IPS-NIHi11 (cell line): ENCODE measurements around the gene DGAT2.

Experiments used
- DNase-seq: peaks from one replicate; pipeline ENCODE4 v3.0.0; 2012; ENCODE audit warnings: mixed read lengths, low spot score

DGAT2 gene

DNA sequence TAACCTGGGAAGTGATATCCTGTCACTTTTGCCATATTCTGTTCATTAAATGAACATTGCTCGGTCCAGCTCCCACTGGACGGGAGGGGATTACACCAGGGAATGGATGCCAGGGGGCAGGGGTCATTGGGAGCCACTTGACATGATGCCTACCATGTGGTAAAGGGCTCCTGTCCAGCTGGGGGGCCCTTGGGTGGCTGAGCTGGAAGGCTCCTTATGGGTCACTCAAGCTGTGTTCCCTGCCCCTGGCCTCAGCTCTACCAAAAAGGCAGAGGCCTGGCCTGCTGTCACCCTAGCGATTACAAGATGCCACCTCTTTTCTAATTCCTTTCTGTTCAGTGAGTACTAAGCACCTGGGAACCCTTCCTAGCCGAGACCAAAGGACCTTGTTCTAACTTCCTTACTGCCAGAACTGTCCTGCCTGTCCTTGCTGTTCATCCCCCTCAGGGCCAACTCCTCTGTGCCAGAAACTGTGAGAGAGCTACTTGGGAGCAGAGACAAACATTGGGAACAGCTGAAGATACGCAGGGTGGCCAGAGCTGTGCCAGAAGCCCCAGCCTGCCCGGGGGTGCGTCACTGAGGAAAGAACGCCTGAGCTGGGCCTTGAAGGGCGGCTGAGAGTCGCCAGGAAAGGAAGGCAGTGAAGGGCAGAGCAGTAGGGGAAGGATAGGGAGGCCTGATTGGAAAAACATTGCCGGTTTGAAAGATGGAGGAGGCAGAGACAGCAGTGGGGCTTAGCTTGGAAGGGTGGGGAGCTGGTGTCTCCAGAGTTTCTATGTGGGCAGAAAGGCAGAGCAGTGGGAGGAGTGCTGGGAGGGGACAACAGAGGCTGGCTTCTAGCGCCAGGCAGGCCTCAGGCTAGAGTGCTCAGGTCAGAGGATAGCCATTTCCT lies 33.7 kb downstream of the DGAT2 start:
- no peak for DNase-seq

DNA sequence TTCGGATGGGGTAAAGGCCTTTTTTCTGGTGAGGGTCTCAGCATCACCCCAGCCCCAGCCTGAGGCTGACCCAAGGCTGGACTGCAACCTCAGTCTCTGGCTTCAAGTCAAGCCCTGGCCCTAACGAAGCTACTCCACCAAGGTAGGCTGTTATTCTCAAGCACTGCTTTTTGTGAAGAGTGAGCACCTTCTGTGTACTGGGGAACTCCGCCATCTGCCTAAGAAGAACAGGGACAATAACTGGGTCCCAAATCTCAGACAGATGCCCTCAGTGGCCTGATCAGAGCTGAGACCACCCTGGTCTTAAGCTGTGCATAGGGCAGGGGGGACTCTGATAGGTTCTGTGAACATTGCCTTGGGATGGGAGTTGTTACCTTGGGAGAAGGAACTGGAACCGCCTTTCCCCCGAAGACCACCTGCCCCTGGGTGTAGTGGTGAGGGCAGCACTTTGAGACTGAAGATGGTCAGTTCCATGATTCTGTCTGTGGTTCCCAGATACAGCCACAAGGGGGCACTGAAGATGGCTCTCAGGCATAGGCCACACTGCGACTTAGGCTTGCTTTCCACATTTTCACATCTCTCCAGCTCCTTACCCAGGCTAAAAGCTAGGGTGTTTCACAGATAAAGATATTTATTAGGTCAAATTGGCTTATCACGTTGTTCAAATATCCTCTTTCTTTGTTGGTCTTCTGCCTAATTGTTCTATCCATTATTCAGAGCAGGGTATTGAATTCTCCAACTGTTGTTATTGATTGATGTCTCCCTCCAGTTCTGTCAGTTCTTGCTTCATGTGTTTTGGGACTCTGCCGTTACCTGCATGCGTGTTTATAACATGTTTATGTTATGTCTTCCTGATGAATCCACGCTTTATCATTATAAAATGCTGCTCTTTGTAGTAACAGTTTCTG lies 34.6 kb downstream of the DGAT2 start:
- DNase-seq: peak; percentile 87

DNA sequence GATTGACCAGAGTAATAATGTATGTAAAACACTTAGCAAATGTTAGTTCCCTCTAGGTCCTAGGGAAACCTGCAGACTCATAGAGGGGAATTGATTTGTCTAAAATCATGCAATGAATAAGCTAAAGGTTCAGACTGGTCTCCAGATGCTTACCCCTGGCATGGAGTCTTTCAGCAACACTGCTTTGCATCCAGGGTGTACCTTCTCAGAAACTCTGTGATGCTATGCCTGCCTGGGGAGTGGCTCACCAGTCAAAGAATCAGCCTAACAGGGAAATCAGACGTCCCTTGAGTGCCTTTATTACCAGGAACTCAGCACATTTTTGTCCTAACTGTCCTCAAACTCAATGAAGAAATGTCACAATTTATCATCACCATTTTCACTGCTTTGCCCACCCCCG lies 40.5 kb downstream of the DGAT2 start:
- no peak for DNase-seq

DNA sequence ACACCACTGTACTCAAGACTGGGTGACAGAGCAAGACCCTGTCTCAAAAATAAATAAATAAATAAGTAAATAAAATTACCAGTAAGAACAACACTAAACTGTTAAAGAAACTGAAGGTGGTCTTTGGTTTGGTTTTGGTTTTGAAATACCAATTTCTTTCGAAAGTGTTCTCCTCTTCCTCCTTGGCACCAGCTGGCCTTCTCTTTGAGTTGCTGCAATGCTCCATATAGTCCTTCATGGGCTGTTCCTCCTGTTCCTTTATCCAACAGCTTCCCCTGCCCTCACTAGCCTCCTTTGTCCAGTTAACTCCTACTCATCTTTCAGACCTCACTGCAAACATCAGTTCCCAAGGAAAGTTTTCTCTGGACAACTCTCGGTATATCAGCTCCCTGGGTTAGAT lies 41.4 kb downstream of the DGAT2 start:
- DNase-seq: no peak

DNA sequence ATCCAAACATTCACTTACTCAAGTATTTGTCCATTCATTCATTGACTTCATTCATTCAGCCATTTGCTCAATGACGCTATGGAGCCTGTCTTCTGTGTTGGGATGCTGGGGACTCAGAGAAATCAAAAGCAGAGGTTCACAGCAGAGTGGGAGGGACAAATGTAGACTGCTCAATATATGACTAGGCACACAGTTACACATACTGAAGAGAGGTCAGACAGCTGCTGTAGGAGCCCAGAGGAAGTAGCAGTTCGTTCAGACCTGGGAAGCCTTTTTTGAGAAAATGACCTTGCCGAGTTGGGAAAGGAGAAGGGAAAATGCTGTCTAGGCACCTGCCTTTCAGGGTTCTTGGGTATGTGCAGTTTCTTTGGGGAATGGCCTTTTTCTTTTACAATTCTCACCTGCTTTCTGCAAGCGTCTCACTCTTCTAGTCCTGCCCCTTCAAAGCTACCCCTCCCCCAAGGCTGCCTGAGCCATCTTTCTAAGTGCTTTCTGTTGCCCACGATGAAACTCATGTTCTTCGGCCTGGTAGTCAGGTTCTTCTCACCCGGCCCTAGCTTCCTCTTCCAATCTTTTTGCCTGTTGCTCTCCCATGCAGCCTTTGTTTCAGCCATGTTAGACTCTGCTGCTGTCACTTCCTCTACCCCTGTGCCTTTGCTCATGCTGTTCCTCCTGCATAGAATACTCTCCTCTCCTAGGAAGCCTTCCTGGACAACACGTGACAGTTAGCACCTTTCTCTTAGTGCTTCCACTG lies 42.2 kb downstream of the DGAT2 start:
- DNase-seq: no peak

DNA sequence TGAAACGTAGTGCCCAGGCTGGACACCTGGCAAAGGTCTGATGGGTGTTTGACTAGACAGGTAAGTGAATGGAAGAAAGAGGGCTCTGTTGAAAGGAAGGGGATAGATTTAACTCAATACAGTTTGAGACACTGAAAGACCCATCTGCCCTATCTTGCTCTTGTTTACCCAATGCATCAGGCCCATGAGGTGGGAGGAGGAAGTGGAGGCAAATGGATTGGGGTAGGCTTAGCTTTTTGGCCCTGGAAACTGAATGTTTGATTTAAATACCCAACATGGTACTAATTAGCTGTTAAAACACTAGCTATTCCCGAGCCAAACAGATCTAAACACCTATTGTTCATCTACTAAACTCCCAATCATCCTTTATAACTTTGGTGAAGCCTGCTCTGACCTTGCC lies 42.9 kb downstream of the DGAT2 start:
- no peak for DNase-seq

DNA sequence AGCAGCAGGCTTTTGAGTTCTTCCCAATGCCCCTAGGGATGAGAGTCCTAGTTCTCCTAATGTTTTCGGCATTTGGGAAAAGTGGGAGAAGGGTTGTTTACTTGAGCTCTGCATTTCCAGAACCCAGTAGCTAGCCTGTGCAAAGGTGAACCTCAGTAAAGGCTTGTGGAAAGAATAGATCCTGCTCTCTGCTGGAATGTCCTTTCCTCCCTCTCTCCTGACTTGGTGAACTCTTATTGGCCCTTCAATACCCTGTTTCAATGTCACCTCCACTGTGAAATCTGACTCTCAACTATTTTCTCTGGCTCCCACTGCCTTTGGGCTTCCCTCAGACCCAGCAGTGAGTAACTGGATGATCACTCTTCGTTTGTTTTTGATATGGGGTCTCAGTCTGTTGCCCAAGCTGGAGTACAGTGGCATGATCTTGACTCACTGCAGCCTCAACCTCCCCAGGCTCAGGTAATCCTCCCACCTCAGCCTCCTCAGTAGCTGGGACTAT lies 44.0 kb downstream of the DGAT2 start:
- no peak for DNase-seq

DNA sequence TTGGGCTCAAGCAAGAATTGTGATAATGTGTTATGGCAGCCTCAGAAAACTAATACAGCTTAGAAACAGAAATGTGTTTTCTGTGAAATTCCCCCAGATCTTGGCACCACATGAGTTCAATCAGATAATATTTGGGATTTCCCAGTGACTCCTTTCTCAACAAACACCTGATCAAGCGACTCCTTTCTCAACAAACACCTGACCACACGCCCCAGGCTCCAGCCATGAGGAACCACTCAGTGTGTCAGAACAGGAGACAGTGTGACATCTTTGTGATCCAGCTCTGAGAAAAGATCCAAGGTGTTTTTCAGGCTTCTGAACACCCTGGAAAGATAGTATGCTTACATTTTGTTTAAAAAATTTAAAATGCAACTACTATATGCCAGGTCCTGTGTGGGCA lies 44.5 kb downstream of the DGAT2 start:
- no peak for DNase-seq

DNA sequence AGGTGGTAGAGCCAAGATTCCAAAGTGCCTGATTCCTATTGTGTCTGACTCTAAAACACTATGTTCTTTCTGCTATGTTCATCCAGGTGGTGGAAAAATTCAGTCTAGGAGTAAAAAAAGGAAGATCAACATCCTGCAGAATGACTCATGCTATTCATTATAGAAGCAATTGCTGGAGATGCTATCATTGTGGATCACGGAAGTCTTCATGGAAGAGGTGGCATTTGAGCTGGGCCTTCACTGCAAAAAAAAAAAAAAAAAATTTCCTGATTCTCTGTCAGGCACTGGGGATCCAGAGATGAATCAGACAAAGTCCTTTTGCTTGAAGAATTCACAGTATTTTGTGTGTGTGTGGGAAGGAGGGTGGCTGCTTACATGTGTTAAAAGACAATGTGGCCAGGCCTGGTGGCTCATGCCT lies 45.1 kb downstream of the DGAT2 start:
- no peak for DNase-seq

DNA sequence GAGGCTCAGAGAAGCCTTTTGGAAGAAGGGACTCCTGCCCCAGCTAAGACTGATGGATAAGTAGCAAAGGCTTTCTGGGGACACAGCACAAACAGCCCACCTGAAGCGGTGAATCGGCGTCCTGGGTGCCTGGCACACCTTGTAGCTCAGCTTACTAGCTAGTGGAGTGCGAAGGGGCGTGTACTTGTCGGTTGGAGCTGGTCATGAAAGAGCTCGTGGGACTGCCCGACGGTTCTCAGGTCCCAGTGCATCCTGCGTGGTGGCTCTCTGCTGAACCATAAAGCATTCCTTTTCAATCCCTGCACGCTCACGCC lies 45.7 kb downstream of the DGAT2 start:
- DNase-seq: peak; percentile 56

DNA sequence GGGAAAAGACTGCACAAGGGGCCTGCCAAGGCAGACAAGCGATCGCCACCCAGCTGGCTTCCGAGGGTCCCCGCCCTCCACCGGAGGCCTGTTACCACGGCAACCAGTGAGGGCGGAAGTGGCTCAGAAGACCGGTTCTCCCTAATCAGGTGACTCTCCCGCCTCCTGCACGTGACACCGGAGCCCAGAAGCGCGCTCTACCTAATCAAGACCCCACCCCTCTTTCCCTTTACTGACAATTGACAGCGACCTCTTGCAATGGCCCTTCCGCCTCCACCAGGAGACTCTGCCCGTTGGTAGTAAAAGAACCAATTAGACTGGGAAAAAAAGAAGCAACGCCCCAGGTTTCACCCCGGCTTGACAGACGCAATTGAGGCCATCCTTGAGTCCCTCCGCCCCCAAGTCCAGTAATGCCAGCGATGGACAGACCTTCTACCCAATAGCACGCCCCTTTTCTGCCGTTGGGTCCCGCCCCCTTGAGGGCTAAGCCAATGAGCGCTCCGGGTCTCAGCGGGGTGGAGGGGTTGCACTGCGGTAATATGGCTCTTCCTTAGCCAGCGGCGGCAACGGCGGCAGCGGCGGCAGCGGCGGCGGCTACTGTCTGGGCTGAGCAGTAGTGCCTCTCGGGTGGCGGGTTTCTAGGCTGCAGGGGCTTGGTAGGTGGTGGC lies 46.2 kb downstream of the DGAT2 start, which contains the start of gene UVRAG:
Gene UVRAG (plus strand): TSS at position 534 of the 668 bp plus-strand sequence. CDS start 198 bp downstream, outside the sequence.
- DNase-seq: peak; percentile 97

DNA sequence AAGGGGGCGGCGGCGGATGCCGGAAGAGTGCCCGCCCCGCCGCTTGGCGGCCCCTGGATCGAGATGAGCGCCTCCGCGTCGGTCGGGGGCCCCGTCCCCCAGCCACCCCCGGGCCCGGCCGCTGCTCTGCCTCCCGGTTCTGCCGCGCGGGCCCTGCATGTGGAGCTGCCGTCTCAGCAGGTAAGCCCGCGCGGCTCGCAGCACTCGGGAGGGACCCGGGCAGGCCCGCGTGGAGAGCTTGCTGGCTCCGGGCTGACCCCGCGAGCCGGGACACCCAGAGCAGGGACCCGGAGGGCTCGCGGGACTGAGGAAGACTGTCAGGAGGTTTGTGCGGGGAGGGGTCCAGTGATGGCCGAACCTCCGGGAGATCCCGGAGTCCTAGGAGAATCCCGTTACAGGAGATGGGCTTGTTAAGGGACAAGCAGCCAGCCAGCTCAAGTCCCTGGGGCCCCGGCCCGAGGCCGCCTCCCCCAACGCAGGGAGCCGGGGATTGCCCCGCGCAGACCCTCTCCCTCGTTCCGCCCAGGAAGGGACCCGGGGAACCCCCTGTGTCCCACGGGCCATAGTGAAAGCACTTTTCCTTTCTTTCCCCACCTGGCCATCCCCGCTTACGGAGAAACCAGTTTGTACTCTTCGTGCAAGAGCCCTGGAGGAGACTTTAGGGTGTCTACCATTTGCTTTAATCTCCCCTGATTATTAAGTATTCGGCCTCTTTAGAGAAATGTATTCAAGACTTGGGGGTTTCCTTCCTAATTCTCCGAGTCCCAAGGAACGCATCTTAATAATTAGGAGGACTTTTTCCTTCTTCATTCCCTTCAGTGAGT lies 47.0 kb downstream of the DGAT2 start:
- peak; percentile 70 for DNase-seq

DNA sequence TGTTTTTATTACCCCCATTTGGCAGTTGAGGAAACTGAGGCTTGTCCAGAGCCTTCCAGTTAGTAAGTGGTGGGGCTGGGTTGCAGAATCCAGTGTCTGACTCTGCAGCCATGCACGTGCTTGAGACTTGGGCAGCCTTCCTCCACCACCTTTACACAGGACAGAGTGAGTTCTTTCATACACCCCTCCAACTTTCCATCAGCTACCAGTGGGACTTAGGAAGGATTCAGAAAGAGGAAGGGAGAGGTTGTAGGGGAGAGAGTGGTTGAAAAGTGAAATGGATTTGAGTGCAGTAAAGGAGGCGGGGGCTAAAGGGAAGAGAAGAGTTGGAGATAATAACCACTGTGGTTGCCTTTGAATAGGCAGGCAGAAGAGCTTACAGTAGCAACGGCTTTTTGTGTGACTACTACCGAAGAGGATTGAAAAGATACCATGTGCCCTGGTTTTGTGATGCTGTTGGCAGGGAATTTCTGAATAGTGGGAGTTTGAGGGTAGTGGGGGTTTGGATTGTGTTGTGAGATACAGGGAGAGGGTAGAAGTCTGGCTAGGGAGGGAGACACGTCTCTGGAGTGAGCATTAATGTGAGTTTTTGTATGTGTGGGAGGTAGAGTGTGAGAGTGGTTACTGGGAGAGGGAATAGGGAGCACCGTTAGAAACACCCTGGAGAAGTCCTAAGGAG lies 48.1 kb downstream of the DGAT2 start:
- DNase-seq: no peak

DNA sequence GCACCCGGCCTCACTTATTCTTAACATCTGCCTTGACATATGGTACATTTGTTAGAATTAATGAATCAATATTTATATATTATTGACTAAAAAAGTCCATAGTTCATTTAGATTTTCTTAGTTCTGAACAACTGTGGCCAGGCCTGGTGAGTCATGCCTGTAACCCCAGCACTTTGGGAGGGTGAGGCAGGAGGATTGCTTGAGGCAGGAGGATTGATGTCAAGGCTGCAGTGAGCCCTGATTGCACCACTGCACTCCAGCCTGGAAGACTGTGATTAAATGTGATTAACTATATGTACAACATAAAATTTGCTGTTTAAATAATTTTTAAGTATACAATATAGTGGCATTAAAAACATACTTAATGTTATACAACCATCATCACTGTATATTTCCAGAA lies 52.1 kb downstream of the DGAT2 start:
- DNase-seq: no peak

DNA sequence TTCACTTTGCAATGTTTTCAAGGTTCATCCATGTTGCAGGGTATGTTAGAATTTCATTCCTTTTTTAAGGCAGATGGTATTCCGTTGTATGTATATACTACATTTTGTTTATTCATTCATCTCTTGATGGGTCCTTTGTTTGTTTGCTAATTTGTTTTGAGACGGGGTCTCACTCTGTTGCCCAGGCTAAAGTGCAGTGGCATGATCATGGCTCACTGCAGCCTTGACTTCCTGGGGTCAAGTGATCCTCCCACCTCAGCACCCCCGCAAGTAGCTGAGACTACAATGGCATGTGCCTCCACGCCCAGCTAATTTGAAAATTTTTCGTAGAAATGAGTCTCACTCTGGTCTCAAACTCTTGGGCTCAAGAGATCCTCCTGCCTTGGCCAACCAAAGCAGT lies 52.6 kb downstream of the DGAT2 start:
- no peak for DNase-seq

DNA sequence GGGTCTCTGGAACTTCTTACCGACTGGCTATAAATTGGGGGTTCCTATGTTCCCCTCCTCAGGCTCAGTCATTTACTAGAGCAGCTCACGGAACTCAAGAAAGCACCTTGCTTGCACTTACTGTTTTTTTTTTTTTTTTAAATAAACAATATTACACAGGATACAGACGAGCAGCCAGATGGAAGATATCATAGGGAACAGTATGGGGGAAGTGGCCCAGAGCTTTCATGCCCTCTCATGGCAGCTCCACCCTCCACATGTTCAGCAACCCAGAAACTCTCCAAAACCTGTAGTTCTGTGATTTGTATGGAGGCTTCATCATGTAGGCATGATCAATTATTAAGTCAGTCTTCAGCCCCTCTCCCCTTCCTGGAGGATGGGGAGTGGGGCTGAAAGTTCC lies 54.0 kb downstream of the DGAT2 start:
- DNase-seq: no peak

DNA sequence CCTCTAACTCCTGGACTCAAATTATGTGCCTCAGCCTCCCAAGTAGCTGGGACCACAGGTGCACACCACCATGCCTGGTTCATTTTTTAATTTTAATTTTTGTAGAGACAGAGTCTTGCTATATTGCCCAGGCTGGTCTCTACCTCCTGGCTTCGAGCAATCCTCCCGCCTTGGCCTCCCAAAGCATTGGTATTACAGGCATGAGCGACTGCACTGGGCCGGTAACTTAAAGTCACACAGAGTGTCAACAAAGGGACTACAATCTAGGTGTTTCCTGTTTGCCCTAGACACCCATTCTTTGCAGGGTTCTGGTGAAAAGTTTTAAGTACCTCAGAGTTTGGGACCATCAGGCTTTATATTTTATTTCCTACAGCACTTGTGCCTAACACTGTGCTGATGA lies 54.8 kb downstream of the DGAT2 start:
- DNase-seq: no peak

DNA sequence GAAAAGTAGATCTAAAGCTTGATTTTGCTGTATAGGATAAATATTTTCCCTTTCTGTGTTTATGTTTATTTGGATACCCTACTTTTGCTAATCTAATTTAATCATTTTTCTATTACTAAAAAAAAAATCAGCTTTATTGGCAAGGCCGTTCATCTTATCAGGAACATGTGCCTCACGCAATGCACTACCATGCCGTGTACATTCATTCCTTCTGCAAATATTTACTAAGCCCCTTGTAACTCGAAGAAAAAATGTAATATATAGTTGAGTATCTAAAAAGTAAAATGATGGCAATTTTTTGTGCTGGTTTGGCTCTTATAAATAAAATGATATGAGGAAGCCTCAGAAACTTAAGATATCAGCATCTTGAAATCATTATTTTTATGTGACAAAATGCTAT lies 55.4 kb downstream of the DGAT2 start:
- no peak for DNase-seq

DNA sequence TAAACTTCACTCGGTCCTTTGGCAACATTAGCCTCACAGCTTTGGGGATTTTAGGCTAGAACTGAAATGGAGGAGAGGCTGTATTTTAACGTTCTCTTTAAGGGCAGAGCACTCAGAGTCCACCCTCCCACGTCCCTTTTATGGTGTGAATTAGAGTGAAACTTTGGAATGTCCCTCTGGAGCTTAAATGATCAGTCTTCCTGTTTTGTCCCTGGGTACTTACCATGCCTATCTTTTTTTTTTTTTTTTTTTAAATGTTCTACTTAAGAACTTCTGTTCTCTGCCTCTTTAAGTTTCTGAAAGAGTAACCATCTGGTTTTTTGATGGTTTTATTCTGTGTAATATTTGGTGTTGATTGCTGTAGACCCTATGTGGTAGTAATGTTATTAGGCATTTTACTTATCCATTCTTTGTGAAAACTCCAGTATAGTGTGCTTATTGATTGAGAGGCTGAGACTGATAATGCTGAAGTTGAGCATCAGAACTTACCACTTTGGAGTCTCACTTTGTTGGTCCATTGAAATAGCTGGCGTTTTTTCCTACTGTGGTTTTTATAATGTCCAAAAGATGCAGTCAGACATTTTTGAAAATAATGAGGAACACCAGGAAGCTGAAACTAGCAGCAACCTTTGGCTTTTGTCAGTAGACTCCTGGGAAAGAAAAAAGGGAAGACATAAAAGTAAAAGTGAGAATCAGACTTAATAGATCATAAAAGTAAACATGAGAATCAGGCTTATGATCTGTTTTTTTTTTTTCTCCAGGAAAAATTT lies 58.1 kb downstream of the DGAT2 start:
- no peak for DNase-seq
